Heart left ventricle (tissue), 13 donors: Measurements from ENCODE around the gene UBL7.

Experiments used
- POLR2A ChIP-seq, 2 donors: fragments of 450-650 bp; IDR thresholded peaks; one replicate each; pipeline ENCODE4 v1.6.1; 2017; ENCODE audit warnings: antibody characterized with exemption in 2 of 2, mild to moderate bottlenecking in 2 of 2, moderate library complexity in 2 of 2
- TF ChIP-seq, protein P1 (sequence below), 12 donors: fragments of 200-600 bp; sonication (generic) in 4 of 12; IDR thresholded peaks; one replicate each; pipeline versions ENCODE4 v1.5.0 to v1.8.0; 2018 to 2022; ENCODE audit warnings: antibody characterized with exemption in 12 of 12, mild to moderate bottlenecking in 5 of 12
- donor health status: ischemic (EF 13 %, LVEDD 7.1; RV severe dilation, severe dysfunction).
- donor health status: DM: no; HTN: yes; CAD: no.
- donor health status: DM: no; HTN: no; CAD: no.
- donor health status: ischemic (EF 25% LVEDD 6.9; RV normal size, moderate dysfunction).
- donor health status: ischemic (EF 25% LVEDD 5.7; RV mildly dilated, moderate dysfunction).
- donor health status: ischemic (EF 35%, LVEDD 5.7; RV mildly dilated, moderate dysfunction).
- donor health status: nonischemic (EF 11% LVEDD 7.7; RV severe dilation, severe dysfunction).
- donor health status: DM: yes; HTN: yes; CAD: no.
- donor health status: PGD.
- donor health status: ischemic (EF 29% LVEDD 5.4; RV normal size, mild dysfunction).
- donor health status: nonischemic (EF 23%, LVEDD 6.1; RV moderate dilation, normal function).

DNA sequence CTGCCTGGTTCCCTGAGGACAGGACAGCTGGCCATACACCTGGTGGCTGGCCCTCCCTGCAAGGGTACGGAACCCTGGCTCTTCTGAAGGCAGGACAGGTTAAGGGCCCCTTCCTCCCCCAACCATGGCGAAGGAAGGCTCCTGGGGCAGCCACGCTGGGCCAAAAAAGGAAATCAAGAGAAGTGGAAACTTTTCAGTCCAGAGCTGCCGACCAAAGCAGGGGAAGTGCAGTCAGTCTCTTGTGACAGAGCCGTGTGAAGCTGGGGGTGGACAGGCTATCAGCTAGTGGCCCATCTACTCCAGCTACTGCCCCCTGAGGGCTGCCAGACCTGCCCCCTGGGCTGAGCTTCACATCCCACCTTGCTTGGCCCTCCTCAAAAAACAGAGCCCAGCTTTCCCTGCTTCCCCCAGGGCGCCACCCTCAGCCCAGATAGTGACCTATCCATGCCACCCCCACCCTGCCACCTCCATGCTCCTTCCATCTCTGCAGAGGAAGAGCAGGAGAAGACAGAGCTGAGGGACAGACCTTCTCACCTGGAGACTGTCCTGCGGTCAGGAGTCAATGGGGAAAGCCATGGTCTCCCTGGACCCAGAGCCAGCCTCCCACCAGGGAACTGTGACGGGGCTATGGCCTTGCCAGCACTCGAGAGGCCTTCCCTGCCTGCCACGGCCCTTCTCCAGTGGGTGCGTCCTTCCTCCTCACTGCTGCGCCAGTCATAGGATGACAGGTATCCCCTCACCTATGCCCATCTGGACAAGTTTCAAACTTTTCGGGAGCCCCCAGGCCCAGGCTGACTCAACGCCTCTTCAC, 31.8 kb downstream of the UBL7 start:
- TF ChIP-seq, protein P1, sequence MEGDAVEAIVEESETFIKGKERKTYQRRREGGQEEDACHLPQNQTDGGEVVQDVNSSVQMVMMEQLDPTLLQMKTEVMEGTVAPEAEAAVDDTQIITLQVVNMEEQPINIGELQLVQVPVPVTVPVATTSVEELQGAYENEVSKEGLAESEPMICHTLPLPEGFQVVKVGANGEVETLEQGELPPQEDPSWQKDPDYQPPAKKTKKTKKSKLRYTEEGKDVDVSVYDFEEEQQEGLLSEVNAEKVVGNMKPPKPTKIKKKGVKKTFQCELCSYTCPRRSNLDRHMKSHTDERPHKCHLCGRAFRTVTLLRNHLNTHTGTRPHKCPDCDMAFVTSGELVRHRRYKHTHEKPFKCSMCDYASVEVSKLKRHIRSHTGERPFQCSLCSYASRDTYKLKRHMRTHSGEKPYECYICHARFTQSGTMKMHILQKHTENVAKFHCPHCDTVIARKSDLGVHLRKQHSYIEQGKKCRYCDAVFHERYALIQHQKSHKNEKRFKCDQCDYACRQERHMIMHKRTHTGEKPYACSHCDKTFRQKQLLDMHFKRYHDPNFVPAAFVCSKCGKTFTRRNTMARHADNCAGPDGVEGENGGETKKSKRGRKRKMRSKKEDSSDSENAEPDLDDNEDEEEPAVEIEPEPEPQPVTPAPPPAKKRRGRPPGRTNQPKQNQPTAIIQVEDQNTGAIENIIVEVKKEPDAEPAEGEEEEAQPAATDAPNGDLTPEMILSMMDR (IDR thresholded peaks at IDR 0.05), result no peak
- no peak for TF ChIP-seq POLR2A (IDR thresholded peaks at IDR 0.05)
